Amygdala (tissue), 56 donors: ENCODE data around the gene PCP4L1.
A peak's percentile ranks its signal among the peaks of the same experiment; 100 is the strongest.
"Not testable (repeated sequence)": the region's sequence is repeated elsewhere in the genome, so short reads cannot be mapped to it uniquely, and the experiment has no call there.

Source experiments
- DNase-seq, 56 donors: peaks; one replicate each; lab custom pipeline; 2025; lab: John Stamatoyannopoulos, UW

PCP4L1 gene

DNA sequence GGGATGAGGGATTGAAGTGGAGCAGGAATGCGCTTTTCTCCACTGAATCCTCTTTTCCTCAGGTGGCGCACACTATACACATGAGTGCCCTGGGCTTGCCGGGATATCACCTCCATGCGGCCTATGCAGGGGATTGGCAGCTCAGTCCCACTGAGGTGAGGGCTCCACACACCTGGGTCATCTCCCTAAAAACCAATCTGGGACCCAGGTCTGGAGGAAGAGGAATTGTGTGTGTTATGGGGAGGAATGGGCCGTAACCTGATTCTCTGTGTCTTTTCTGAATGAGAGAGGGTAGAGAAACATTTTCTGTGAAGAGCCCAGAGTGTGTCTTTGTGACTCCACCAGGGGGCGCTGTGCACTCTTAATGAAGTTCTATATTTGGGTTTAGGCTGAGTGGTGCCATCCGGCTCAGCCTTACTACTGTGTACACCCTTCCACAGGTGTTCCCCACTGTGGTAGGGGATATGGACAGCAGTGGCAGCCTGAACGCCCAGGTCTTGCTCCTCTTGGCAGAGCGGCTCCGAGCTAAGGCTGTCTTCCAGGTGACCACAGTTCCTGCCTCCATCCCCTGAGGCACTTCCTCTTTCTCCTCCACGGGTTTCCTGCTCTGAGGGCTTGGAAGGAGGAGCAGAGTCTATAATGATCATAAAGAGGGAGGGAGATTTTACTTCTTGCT is 31.2 kb upstream of the PCP4L1 start:
- DNase-seq = peak in 55 of 56 donors; percentile 8 to 89 (median 58)

DNA sequence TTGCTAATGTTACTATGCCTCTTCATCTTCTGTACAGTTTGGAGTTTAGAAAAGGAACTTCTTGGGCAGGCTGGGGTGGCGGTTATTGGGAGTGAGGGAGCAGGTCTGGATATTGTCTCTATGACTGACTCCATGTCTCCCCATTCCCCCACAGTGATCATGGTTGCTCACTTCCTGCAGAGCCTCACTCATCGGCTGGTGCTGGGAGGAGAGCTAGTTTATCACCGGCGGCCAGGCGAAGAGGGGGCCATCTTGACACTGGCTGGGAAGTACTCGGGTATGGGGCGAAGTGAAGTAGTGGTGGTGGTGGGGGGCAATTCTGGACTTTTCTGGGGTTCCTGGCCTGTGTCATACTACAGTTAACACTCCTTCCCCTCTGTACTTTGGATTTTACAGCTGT is 30.5 kb upstream of the PCP4L1 start:
- DNase-seq = no peak

DNA sequence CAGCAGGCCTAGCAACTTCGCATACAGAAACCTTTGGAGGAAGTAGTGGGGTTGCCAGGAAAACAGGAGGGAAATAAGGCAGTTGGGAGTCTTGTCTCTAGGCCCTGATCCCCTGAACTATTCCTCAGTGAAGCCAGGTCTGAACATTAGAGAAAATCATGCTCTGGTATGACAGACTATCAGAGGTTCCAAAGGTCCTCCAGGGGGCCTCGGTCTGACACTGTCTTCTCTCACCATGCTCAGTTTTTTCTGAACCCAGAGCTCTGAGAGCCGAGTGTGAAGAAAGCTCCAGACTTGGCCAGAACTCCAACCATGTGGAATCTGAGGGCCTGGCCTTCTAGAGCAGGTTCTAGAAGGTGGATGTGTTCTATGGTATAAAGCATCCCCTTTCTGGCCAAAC is 28.6 kb upstream of the PCP4L1 start:
- no peak for DNase-seq

DNA sequence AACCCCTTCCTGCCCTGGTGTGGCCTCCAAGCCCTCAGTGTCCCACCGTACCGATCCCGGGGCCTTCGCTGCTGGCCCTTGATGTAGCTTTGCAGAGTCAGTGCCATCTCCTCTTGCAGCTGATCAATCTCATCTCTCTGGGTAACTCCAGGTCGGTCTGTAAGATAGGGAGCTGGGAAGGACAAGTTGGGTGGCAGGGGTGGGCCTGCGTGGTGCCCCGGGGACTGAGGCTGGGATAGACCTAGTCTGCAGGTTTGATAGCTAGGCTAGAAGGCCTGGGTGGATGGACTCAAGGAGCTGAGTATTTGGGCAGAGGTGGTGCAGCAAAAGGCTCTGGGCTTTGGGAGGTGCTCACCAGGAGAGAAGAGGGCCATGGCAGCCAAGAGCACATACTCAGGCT is 27.8 kb upstream of the PCP4L1 start:
- no peak for DNase-seq

DNA sequence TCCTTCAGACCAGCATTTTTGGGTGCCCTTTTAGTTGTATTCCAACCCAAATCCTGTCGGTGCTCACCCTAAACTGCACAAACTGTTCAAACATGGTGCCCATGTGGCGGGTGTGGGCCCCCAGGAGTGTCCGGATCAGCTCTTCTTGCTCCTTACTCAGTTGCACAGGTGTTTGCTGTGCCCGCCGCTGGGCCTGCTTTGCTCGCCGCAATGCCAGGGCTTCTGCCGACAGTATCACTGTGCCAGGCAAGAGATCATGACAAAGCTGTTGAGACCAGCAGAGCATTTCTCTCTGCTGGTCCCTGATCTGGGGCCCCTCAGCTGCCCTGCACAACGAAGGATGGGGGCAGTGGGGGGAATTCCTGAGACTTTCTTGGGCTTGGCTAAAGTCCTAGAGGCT is 25.4 kb upstream of the PCP4L1 start:
- DNase-seq = no peak

DNA sequence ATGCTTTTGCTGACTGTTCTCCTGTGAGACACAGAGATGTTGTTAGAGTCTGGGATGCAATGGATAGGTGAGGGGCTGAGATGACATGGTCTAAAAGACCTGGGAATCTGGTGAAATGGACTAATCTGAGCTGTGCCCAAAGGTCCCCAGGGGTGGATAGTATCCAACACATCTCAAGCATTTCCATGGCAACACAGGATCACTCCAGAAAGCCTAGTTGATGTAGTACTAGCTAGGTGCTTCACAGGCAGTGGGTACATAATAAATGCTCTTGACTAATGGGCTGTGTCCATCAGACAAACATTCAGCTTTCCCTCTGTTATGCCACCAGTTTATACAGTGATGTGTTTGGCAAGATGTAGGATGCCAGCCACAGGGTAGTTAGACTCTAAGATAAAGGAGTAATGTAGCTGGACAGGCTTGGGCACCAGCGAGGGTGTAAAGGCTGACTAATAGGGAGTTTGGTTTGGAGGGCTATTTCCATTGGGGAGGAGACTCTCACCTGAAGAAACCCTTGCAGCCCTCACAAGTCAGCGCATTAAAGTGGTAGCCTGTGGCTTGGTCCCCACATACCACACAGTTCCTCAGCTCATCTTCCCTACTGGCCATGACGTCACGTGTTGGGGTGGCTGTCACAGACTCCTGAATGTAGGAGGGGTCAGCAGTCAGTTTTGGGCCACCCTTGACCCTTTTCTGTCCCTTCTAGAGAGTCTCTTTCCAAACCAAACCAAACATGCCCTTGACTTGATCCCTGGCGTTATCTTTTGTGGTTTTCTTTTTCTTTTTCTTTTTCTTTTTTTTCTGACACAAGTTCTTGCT is 22.4 kb upstream of the PCP4L1 start:
- no peak for DNase-seq

DNA sequence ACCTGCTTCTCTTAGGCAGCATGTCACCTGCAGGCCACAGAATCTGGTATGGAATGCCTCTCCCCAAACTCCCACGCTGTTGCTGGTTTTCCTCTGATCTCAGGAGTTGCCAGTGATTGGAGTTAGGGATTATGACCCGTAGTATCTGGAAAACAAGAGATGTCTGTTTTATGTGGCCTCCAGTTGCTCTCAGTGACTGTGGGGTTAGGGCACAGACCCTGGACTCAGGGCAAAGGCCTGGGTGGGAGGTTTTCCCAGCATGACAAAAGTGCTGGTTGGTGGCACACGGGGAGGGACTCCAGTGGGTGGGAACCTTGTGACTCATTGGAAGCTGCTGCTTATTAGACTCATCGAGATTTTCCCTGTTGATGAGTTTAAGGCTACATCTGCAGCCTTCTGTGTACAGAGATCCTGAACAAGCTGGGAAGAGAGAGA is 20.5 kb upstream of the PCP4L1 start, which contains the start of gene NR1I3:
NR1I3 (minus strand) TSS at position 165 of the 435 bp plus-strand sequence. CDS start 1,638 bp downstream, outside the sequence.
- no peak for DNase-seq

DNA sequence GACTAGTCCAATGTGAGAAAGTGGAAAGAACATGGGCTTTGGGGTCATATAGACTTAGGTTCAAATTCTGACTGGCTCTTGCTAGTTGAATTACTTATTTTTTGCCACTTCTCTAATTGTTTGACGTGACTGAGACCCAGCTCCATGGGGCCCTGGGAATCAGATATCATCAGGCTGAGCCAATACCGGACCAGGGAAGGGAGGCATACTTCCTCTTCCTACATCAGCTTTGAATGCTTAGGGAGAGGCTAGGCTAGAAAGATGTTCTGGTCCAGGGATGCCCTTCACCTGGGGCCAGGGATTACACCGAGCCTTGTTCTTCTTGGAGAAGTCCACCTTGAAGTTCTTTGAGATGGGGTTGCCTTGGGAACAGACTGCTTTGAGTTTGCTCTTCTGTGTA is 16.9 kb upstream of the PCP4L1 start:
- DNase-seq = no peak

DNA sequence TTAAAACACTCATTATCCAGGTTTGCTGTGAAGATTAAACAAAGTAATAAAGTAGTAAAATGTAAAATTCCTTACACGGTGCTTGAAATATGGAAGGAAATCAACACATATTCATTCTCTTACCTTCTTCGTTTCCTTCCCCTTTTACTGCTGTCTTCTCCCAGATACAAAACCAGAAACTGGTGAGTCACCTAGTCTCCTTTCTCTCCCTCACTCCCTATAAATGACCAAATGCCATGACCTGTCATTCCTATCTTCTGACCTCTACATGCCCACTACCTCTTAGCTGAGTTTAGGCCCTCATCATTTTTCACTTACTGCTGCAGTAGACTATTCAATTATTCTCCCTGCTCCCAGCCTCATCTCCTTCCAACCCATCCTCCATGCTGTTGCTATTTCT is 16.2 kb upstream of the PCP4L1 start:
- DNase-seq = no peak

DNA sequence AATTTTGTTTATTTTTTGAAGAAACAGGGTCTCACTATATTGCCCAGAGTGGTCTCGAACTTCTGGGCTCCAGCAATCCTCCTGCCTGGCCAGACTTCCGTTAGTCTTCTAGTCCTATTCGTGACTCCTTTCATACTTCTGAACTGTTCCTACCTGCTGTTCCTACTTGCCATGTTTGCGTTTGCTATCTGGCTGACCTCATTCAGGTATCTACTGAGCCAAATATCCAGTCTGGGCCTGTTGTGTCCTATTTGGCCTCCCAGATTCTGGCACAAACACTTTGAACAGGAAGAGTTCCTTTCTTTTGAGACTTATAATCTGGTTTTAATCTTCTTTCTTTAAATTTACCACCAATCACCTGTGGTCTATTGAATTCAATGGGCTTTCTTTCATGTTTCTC is 13.7 kb upstream of the PCP4L1 start:
- no peak for DNase-seq

DNA sequence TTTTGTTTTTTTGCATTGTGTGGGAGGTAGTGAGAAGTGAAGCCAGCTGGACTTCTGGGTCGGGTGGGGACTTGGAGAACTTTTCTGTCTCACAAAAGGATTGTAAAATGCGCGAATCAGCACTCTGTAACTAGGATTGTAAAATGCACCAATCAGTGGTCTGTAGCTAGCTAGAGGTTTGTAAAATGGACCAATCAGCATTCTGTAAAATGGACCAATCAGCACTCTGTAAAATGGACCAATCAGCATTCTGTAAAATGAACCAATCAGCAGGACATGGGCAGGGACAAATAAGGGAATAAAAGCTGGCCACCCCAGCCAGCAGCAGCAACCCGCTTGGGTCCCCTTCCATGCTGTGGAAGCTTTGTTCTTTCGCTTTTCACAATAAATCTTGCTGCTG is 8.4 kb upstream of the PCP4L1 start:
- DNase-seq = not testable (repeated sequence)

DNA sequence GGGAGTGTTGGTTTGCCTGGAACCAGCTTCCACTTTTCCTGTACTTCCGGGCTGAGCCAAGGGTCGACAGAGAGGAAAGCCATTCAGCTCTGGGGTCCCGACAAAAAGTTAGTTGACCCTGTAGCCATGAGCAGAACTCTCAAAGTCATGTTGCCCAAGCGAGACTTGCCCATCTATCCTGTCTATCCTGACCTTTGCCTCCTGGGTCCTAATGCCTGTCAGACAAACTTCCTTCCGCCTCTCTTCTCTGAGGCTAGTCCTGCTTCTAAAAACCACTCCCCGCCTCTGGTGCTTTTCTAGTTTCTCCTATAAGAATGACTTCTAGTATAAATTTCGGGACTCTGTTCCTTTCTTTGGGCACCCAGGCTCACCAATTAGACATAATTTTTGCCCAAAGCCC is 7.7 kb upstream of the PCP4L1 start:
- DNase-seq = no peak

DNA sequence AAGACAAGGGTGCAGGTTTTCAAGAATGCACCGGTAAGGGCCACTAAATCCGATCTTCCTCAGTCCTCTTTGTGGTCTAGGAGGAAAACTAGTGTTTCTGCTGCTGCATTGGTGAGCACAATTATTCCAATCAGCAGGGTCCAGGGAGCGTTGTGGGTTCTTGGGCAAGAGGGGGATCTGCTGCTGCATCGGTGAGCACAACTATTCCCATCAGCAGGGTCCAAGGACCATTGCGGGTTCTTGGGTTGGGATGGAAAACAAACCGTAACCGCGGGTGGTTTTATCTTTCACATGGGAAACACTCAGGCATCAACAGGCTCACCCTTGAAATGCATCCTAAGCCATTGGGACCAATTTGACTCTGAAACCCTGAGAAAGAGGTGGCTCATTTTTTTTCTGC is 7.0 kb upstream of the PCP4L1 start:
- DNase-seq = no peak

DNA sequence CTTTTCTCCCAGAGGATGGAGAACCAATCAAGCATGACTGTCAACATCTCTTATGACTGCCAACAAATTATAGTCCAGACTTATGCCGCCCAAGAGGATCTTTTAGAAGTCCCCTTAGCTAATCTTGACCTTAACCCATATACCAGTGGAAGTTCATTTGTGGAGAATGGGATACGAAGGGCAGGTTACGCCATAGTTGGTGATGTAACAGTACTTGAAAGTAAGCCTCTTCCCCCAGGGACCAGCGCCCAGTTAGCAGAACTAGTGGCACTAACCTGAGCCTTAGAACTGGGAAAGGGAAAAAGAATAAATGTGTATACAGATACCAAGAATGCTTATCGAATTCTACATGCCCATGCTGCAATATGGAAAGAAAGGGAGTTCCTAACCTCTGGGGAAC is 3.2 kb upstream of the PCP4L1 start:
- not testable (repeated sequence) for DNase-seq

DNA sequence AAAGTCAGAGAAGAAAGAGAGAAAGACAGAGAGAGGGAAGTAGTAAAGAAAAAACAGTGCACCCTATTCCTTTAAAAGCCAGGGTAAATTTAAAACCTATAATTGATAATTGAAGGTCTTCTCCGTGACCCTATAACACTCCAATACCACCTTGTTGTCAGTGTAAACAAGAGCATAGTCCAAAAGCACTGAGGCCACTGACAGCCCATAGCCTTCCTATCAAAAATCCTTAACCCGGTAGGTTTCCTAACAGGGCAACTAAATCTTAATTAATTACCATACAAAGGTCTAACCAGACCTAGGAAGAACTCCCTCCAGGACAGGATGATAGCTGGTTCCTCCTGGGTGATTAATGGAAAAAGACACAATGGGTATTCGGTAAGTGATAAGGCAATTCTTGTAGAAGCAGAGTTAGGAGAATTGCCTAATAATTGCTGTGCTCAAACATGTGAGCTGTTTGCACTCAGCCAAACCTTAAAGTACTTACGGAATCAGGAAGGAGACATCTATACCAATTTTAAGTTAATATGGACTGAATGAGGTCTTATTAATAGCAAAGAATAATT is 2.5 kb upstream of the PCP4L1 start:
- DNase-seq = not testable (repeated sequence)

DNA sequence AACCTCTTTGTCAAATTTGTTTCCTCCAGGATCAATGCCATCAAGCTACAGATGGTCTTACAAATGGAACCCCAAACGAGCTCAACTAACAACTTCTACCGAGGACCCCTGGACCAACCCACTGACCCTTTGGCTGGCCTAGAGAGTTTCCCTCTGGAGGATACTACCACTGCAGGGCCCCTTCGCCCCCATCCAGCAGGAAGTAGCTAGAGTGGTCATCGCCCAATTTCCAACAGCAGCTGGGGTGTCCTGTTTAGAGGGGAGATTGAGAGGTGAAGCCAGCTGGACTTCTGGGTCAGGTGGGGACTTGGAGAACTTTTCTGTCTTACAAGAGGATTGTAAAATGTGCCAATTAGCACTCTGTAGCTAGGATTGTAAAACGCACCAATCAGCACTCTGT is 1.4 kb upstream of the PCP4L1 start:
- DNase-seq = not testable (repeated sequence)

DNA sequence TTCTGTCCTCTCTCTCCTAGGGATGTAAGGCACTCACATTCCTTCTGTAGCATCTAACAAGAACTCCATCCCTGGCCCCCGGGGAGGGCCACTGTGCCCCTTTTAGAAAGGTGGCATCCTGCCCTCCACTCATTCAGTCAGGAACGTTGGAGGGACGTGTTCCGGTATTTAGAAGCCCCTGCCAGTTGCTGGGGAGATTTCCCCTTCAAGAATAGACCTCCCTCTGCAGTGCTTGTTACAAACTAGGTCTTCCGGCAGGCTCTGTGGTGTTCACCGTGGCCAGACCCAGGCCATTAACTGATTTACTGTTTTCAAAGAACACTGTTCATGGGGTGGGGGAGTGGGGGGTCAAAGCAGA is 779 bp downstream of the PCP4L1 start:
- DNase-seq = no peak

DNA sequence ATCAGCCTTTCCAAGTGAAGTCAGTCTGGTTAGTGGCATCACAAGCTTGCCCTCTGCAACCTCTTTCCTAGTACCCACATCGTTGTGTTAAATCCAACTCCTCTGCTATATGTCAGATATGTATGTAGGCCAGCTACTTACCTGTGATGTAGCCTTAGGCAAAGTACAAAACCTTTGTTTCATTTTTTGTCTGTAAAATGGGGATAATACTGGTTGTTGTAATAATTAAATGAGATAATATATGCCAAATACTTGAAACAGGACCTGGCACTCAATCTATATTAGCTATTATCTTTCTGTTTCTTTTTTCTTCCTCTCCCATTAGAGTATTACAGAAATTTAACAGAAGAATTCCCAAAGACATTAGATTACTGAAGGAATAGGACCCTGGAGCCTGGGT is 1.2 kb downstream of the PCP4L1 start:
- no peak for DNase-seq

DNA sequence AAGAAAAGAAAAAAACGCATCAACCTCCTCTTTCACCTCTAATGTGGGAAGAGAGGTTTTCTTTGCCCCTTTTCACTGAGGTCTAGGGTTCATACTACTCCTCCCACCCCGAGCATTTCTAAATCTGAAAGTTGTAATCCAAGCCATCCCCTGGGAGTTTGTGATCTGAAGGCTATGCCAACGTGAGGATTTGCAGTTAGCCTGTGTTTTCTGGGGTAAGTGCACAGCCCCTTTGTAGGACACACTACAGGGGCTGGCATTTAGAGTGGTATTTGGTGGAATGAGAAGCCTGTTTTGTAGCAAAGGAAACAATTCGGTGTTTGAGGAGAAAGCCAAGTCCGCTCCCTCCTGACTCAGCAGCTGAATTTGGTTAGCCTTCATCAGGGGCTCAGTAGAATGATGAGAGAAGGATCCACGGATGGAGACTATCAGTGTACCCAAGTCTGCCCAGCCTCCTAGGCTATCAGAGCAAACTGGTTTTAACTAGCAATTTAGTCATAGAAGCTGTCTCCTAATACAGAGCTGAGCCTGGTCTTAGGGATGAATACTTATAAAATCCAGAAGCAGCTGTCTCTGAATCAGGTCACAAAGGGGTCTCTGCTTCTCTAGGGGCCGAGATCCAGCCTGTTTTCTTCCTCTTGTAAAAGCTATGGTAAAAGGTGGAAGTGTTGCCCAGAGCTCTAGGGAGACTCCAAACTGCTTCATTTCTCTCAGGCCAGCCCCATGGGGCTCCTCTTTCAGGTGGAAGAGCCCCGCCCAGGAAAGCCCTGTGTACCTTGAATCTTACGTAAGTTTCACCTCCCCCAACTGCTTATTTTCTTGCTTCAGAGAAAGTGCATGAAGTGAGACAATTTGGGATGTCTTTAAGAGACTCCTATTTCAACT is 2.1 kb downstream of the PCP4L1 start:
- DNase-seq = no peak
